Bronchial epithelial cell (primary cell): ENCODE measurements around the gene ARL9. TPM values are rescaled to one million over a fixed set of nuclear protein-coding genes. Genes with fewer than 3 reads are reported as not detected.

Experiments
- DNase-seq: peaks from one replicate; pipeline ENCODE4 v3.0.0-alpha.2; 2010; ENCODE audit warnings: low read depth
- FAIRE-seq: peaks from 2 replicates; lab custom pipeline; 2011; peaks lifted over from hg19 to GRCh38; lab: Jason Lieb, UNC
- H3K27me3 ChIP-seq: 2 replicates; pipeline ENCODE4 v1.5.1; 2011; ENCODE audit warnings: low read length; ENCODE audit not compliant: control insufficient read depth, insufficient read depth
- H3K36me3 ChIP-seq: 2 replicates; pipeline ENCODE4 v1.5.1; 2011; ENCODE audit warnings: low read length; ENCODE audit not compliant: control insufficient read depth, insufficient read depth
- H3K4me3 ChIP-seq: 2 replicates; pipeline ENCODE4 v1.5.1; 2011; ENCODE audit warnings: mild to moderate bottlenecking, low read depth, low read length, control low read depth
- CTCF ChIP-seq: IDR thresholded peaks from 2 replicates; pipeline ENCODE4 v1.5.1; 2011; ENCODE audit warnings: mild to moderate bottlenecking, moderate library complexity, low read length, control low read depth, inconsistent platforms; ENCODE audit not compliant: insufficient read depth, severe bottlenecking
- total RNA-seq: library from RNA; depleted of rRNA; stranded (reverse); fragments of >200 nt; gene quantifications from 2 replicates; pipeline ENCODE4 v1.2.1, GENCODE V29; 2014

The ARL9 gene
- total RNA-seq, 1 donor from 2014 or later, result under 0.01 TPM

GRCh38 chr4:56552273-56552672 lies 46.7 kb downstream of the ARL9 start:
- no peak for TF ChIP-seq CTCF
- Histone ChIP-seq H3K4me3 (no peak overlapping the region), H3K36me3 (no peaks in the 10 kb centered on the region), H3K27me3 (no peaks in the 10 kb centered on the region)
- FAIRE-seq (no peak), DNase-seq (no peak)

GRCh38 chr4:56570041-56570440 lies 64.5 kb downstream of the ARL9 start:
- Histone ChIP-seq H3K36me3 (no peaks in the 10 kb centered on the region), H3K4me3 (no peak overlapping the region), H3K27me3 (no peaks in the 10 kb centered on the region)
- TF ChIP-seq CTCF, result no peak
- no peak for FAIRE-seq
- DNase-seq, result no peak

Other genes starting within 250 kb of the ARL9 start
- 12.9 and 28.9 TPM in 2 replicates for gene AASDH, start 118.3 kb upstream of the ARL9 start, total RNA-seq
- 17.4 and 33.2 TPM in 2 replicates for gene PPAT, start 70.2 kb upstream of the ARL9 start, total RNA-seq
- gene PAICS, start 69.5 kb upstream of the ARL9 start, total RNA-seq, result 19.5 and 29.7 TPM in 2 replicates
- 73.7 and 107 TPM in 2 replicates for gene SRP72, start 38.2 kb upstream of the ARL9 start, total RNA-seq
- 30.8 and 194 TPM in 2 replicates for gene HOPX, start 175.5 kb downstream of the ARL9 start, total RNA-seq